GM19240 (cell line): Measurements from ENCODE around the gene SLC35F3.

Source experiments
- DNase-seq: peaks from one replicate; pipeline ENCODE4 v3.0.0; 2011; ENCODE audit warnings: low spot score; ENCODE audit not compliant: insufficient read length

The SLC35F3 gene

GRCh38 chr1:233909195-233909594, 4.7 kb downstream of the SLC35F3 start:
- no peak for DNase-seq

GRCh38 chr1:233912447-233912846, 8.0 kb downstream of the SLC35F3 start:
- no peak for DNase-seq

GRCh38 chr1:233912909-233913308, 8.4 kb downstream of the SLC35F3 start:
- no peak for DNase-seq

GRCh38 chr1:233916706-233917105, 12.2 kb downstream of the SLC35F3 start:
- DNase-seq: no peak

- DNase-seq: no peak
Measured at GRCh38 chr1:233919786-233920185, 15.3 kb downstream of the SLC35F3 start.

GRCh38 chr1:233928123-233928522, 23.6 kb downstream of the SLC35F3 start:
- no peak for DNase-seq

GRCh38 chr1:233933339-233933738, 28.9 kb downstream of the SLC35F3 start:
- no peak for DNase-seq

GRCh38 chr1:233935297-233935868, 30.9 kb downstream of the SLC35F3 start:
- no peak for DNase-seq

GRCh38 chr1:233936422-233936821, 31.9 kb downstream of the SLC35F3 start:
- DNase-seq: no peak

- DNase-seq: no peak
Measured at GRCh38 chr1:233936842-233937241, 32.4 kb downstream of the SLC35F3 start.

- no peak for DNase-seq
Measured at GRCh38 chr1:233938476-233938875, 34.0 kb downstream of the SLC35F3 start.

- DNase-seq: no peak
Measured at GRCh38 chr1:233939451-233939850, 35.0 kb downstream of the SLC35F3 start.

- no peak for DNase-seq
Measured at GRCh38 chr1:233940908-233941307, 36.4 kb downstream of the SLC35F3 start.

GRCh38 chr1:233944601-233945000, 40.1 kb downstream of the SLC35F3 start:
- DNase-seq: no peak

- DNase-seq: no peak
Measured at GRCh38 chr1:233945573-233945972, 41.1 kb downstream of the SLC35F3 start.

- DNase-seq: no peak
Measured at GRCh38 chr1:233945979-233946378, 41.5 kb downstream of the SLC35F3 start.

- DNase-seq: no peak
Measured at GRCh38 chr1:233946724-233947123, 42.2 kb downstream of the SLC35F3 start.

- no peak for DNase-seq
Measured at GRCh38 chr1:233951804-233952203, 47.3 kb downstream of the SLC35F3 start.

- no peak for DNase-seq
Measured at GRCh38 chr1:233957691-233958090, 53.2 kb downstream of the SLC35F3 start.

GRCh38 chr1:233959102-233959501, 54.6 kb downstream of the SLC35F3 start:
- no peak for DNase-seq

- DNase-seq: no peak
Measured at GRCh38 chr1:233959971-233960370, 55.5 kb downstream of the SLC35F3 start.

- no peak for DNase-seq
Measured at GRCh38 chr1:233960386-233960785, 55.9 kb downstream of the SLC35F3 start.

GRCh38 chr1:233962878-233963277, 58.4 kb downstream of the SLC35F3 start:
- no peak for DNase-seq

- no peak for DNase-seq
Measured at GRCh38 chr1:233965856-233966255, 61.4 kb downstream of the SLC35F3 start.
